PC-9 (cell line): Measurements from ENCODE around the gene TMOD1. TPM values are rescaled to one million over a fixed set of nuclear protein-coding genes. Genes with fewer than 3 reads are reported as not detected.
"Not testable (repeated sequence)": the region's sequence is repeated elsewhere in the genome, so short reads cannot be mapped to it uniquely, and the experiment has no call there.

Source experiments
- BruUV-seq: library from RNA; stranded (reverse); fragments of 400-500 nt; replicated peaks from 2 replicates; lab custom pipeline; 2021; lab: Mats Ljungman, UMichigan
- CTCF ChIA-PET: fragments of 300-600 bp; sonication (Branson Sonifier 250); formaldehyde crosslinking; loops from one replicate; lab custom pipeline; 2022; ENCODE audit warnings: antibody characterized with exemption; lab: Charles Lee
- POLR2A ChIA-PET: fragments of 300-600 bp; sonication (Branson Sonifier 250); formaldehyde crosslinking; loops from one replicate; lab custom pipeline; 2022; ENCODE audit warnings: antibody characterized with exemption; ENCODE audit not compliant: unreplicated experiment; lab: Charles Lee
- DNase-seq, 2 experiments: peaks; one replicate each; pipeline versions ENCODE4 v3.0.0 to v3.0.0-alpha.2; 2015 to 2022; ENCODE audit warnings: mixed read lengths in 1 of 2
- H2AFZ ChIP-seq: fragments of 200-600 bp; sonication (generic); 2 replicates; pipeline ENCODE4 v1.8.1; 2017; ENCODE audit warnings: antibody characterized with exemption
- H3F3A ChIP-seq: fragments of 200-600 bp; sonication (generic); 2 replicates; pipeline ENCODE4 v1.8.1; 2017; ENCODE audit warnings: antibody characterized with exemption, mild to moderate bottlenecking, low read depth; ENCODE audit not compliant: insufficient read depth
- H3K27ac ChIP-seq: fragments of 200-600 bp; sonication (generic); 2 replicates; pipeline ENCODE4 v1.6.1; 2016; ENCODE audit warnings: mixed run types
- H3K27me3 ChIP-seq: fragments of 200-600 bp; sonication (generic); 2 replicates; pipeline ENCODE4 v1.6.1; 2016; ENCODE audit warnings: low read depth, mixed run types; ENCODE audit not compliant: insufficient read depth
- H3K36me3 ChIP-seq: fragments of 200-600 bp; sonication (generic); 2 replicates; pipeline ENCODE4 v1.6.1; 2016; ENCODE audit warnings: low read depth, mixed run types
- H3K4me1 ChIP-seq: fragments of 200-600 bp; sonication (generic); replicated peaks from 2 replicates; pipeline ENCODE4 v1.6.1; 2016; ENCODE audit warnings: mixed run types; ENCODE audit not compliant: insufficient read depth
- H3K4me2 ChIP-seq: fragments of 200-600 bp; sonication (generic); 2 replicates; pipeline ENCODE4 v1.6.1; 2017; ENCODE audit warnings: mixed run types
- H3K4me3 ChIP-seq: fragments of 200-600 bp; sonication (generic); 2 replicates; pipeline ENCODE4 v1.6.1; 2016; ENCODE audit warnings: mixed run types
- H3K79me2 ChIP-seq: fragments of 200-600 bp; sonication (generic); 2 replicates; pipeline ENCODE4 v1.6.1; 2017; ENCODE audit warnings: low read depth, mixed run types
- H3K9me2 ChIP-seq: fragments of 200-600 bp; sonication (generic); 2 replicates; pipeline ENCODE4 v1.8.1; 2017; ENCODE audit warnings: mild to moderate bottlenecking; ENCODE audit not compliant: insufficient read depth
- H3K9me3 ChIP-seq: fragments of 200-600 bp; sonication (generic); 2 replicates; pipeline ENCODE4 v1.8.1; 2016; ENCODE audit warnings: low read depth; ENCODE audit not compliant: insufficient read depth
- H4K20me1 ChIP-seq: fragments of 200-600 bp; sonication (generic); 2 replicates; pipeline ENCODE4 v1.8.1; 2017; ENCODE audit not compliant: insufficient read depth
- EZH2 ChIP-seq: fragments of 200-600 bp; sonication (generic); IDR thresholded peaks from 2 replicates; pipeline ENCODE4 v1.8.0; 2017; ENCODE audit warnings: antibody characterized with exemption, low read depth
- intact Hi-C: fragments of 100-400 bp; cut with micrococcal nuclease; formaldehyde crosslinking; loops from one replicate; pipeline ENCODE4 v1.10.0; 2022; ENCODE audit not compliant: unreplicated experiment
- total RNA-seq: library from RNA; stranded (reverse); gene quantifications from 2 replicates; pipeline ENCODE4 v1.2.3, GENCODE V29; 2021
- TF ChIP-seq, protein P1 (sequence below): fragments of 200-600 bp; sonication (generic); conservative IDR thresholded peaks from 2 replicates; pipeline ENCODE4 v1.6.1; 2017; ENCODE audit warnings: mixed run types, antibody characterized with exemption, mild to moderate bottlenecking, moderate library complexity

TMOD1 gene
- total RNA-seq, 1 experiment from 2014 or later, result 6.8 TPM

DNA sequence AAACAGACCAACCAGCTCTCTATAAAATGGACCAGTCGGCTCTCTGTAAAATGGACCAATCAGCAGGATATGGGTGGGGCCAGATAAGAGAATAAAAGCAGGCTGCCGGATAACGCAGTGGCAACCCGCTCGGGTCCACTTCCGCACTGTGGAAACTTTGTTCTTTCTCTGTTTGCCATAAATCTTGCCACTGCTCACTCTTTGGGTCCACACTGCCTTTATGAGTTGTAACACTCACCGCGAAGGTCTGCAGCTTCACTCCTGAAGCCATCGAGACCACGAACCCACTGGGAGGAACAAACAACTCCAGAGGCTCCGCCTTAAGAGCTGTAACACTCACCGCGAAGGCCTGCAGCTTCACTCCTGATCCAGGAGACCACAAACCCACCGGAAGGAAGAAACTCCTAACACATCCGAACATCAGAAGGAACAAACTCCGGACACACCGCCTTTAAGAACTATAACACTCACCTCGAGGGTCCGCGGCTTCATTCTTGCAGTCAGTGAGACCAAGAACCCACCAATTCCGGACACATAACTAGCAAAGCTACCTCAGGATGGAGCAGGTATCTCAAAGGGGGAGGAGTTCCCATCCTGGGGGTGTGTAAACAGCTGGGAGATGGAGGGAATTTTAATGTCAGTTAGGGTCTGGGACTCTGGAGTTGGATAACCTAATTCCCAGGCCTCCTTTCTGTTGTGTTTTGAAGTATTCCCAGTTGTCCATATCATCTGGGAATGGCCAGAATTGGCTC, 73.6 kb downstream of the TMOD1 start:
- H3K9me3 ChIP-seq, BruUV-seq, H3K36me3 ChIP-seq, H3K79me2 ChIP-seq, H4K20me1 ChIP-seq, DNase-seq, intact Hi-C loops, H3K27me3 ChIP-seq, H3K9me2 ChIP-seq, H2AFZ ChIP-seq, H3K4me2 ChIP-seq, H3K4me3 ChIP-seq, H3F3A ChIP-seq, POLR2A ChIA-PET, H3K4me1 ChIP-seq, H3K27ac ChIP-seq: not testable (repeated sequence)
- CTCF ChIA-PET, result interaction anchor here (0.6 kb wide), 1 partner anchor 11 kb away, joined by 3 read pairs; no protein-coding TSS in a partner anchor

DNA sequence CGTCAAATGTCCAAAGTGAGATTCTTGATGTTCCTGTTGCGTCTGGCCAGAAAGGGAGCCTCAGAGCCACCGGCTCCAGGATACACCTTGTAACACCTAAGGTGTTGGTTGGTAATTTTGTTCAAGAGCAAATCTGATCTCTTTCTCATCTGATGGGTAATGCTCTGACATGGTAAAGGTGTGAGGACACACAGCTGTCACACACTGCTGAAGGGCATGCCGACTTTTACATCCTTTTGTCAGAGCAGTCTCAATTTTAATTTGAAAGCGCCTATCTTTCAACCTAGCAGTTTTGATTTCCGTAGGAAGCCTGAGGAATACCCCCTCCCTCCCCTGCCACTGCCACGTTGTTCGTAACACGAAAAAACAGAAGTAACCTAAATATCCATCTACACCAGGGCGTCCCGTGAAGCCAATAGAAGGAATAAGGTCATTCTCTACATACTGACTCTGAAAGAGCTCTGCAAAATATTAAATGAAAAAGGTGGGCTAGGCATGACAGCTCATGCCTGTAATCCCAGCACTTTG, 74.3 kb downstream of the TMOD1 start:
- BruUV-seq, result no TSS peak
- CTCF ChIA-PET, result no interaction called here

DNA sequence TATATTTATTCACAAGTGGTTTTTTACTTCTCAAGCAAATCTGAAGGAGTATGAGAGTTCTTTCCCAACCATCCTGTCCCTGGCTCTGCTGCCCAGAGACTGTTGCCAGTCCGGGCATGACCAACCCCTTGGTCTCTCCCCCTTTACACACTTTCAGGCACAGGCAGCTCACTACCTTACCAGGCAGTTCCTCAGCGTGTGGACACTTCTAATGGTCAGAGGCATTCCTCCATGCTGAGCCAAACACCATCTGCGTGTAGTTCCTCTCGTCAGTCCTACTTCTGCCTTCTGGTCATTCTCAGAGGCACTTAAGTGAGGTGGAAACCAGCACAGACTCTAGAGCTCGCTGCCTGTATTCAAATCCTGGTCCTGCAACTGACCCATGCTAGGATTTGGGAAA, 75.6 kb downstream of the TMOD1 start:
- Histone ChIP-seq H3K27ac (no peak overlapping the region), H3K36me3 (no peaks in the 10 kb centered on the region), H3K4me3 (no peak overlapping the region), H4K20me1 (no peaks in the 10 kb centered on the region), H3K9me3 (no peaks in the 10 kb centered on the region), H2AFZ (no peak overlapping the region), H3K4me2 (no peak overlapping the region), H3F3A (no peaks in the 10 kb centered on the region), H3K79me2 (no peaks in the 10 kb centered on the region), H3K4me1 (no peaks in the 10 kb centered on the region), H3K9me2 (no peaks in the 10 kb centered on the region), H3K27me3 (no peaks in the 10 kb centered on the region)
- no TSS peak for BruUV-seq
- TF ChIP-seq, protein P1, sequence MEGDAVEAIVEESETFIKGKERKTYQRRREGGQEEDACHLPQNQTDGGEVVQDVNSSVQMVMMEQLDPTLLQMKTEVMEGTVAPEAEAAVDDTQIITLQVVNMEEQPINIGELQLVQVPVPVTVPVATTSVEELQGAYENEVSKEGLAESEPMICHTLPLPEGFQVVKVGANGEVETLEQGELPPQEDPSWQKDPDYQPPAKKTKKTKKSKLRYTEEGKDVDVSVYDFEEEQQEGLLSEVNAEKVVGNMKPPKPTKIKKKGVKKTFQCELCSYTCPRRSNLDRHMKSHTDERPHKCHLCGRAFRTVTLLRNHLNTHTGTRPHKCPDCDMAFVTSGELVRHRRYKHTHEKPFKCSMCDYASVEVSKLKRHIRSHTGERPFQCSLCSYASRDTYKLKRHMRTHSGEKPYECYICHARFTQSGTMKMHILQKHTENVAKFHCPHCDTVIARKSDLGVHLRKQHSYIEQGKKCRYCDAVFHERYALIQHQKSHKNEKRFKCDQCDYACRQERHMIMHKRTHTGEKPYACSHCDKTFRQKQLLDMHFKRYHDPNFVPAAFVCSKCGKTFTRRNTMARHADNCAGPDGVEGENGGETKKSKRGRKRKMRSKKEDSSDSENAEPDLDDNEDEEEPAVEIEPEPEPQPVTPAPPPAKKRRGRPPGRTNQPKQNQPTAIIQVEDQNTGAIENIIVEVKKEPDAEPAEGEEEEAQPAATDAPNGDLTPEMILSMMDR, result no peak
- TF ChIP-seq EZH2, result no peak
- ChIA-PET CTCF (no interaction called here), POLR2A (no interaction called here)
- no peak for DNase-seq
- intact Hi-C loops, result no loop called here

More for the DNA sequence above, 74.3 kb downstream of the TMOD1 start:
- Histone ChIP-seq H3K79me2 (no peaks in the 10 kb centered on the region), H3K4me2 (no peak overlapping the region), H3K4me3 (no peak overlapping the region), H2AFZ (no peak overlapping the region), H3K9me2 (no peaks in the 10 kb centered on the region), H3K27me3 (no peaks in the 10 kb centered on the region), H3K36me3 (no peaks in the 10 kb centered on the region), H3K4me1 (no peaks in the 10 kb centered on the region), H3K27ac (no peak overlapping the region), H3K9me3 (no peaks in the 10 kb centered on the region), H4K20me1 (no peaks in the 10 kb centered on the region), H3F3A (no peaks in the 10 kb centered on the region)
- TF ChIP-seq EZH2, result no peak
- TF ChIP-seq, protein P1, result no peak
- no peak for DNase-seq
- POLR2A ChIA-PET, result no interaction called here
- intact Hi-C loops, result no loop called here
